WTC11 (cell line): Measurements from ENCODE around the gene HCLS1. TPM values are rescaled to one million over a fixed set of nuclear protein-coding genes. Genes with fewer than 3 reads are reported as not detected.

ENCODE experiments used
- ATAC-seq: fragments of 200-7000 bp; cut with Tn5 transposase; 2 replicates; pipeline ENCODE4 v1.10.0; 2021; ENCODE audit warnings: mild to moderate bottlenecking, moderate library complexity
- CTCF ChIA-PET: fragments of 300-600 bp; sonication (Branson Sonifier 250); formaldehyde crosslinking; loops from one replicate; lab custom pipeline; 2021; ENCODE audit warnings: antibody characterized with exemption; lab: Charles Lee
- POLR2A ChIA-PET: fragments of 350-600 bp; sonication (Branson Sonifier 250); formaldehyde crosslinking; loops from one replicate; lab custom pipeline; 2021; ENCODE audit warnings: antibody characterized with exemption; lab: Charles Lee
- DNase-seq: peaks from one replicate; pipeline ENCODE4 v3.0.0; 2021; ENCODE audit warnings: low spot score
- H3K27ac Mint-ChIP-seq: 2 replicates; pipeline ENCODE4 v1.8.0; 2021; ENCODE audit warnings: mixed read lengths
- H3K27me3 Mint-ChIP-seq: 2 replicates; pipeline ENCODE4 v1.8.0; 2021; ENCODE audit warnings: low read depth, mild to moderate bottlenecking, moderate library complexity, mixed read lengths
- H3K36me3 Mint-ChIP-seq: 2 replicates; pipeline ENCODE4 v1.8.0; 2021; ENCODE audit warnings: mixed read lengths
- H3K4me1 Mint-ChIP-seq: 2 replicates; pipeline ENCODE4 v1.8.0; 2022; ENCODE audit warnings: mixed read lengths
- H3K4me3 Mint-ChIP-seq: 2 replicates; pipeline ENCODE4 v1.8.0; 2021; ENCODE audit warnings: mild to moderate bottlenecking, moderate library complexity, mixed read lengths
- H3K9me3 Mint-ChIP-seq: 2 replicates; pipeline ENCODE4 v1.8.0; 2021; ENCODE audit warnings: mixed read lengths
- ESRRA ChIP-seq: sonication (generic); formaldehyde crosslinking; IDR thresholded peaks from 2 replicates; pipeline ENCODE4 v1.8.1; 2022; ENCODE audit warnings: mild to moderate bottlenecking, missing genetic modification reagents, borderline replicate concordance
- FOXP1 ChIP-seq: sonication (generic); formaldehyde crosslinking; IDR thresholded peaks from 2 replicates; pipeline ENCODE4 v1.8.0; 2022; ENCODE audit warnings: missing genetic modification reagents, mild to moderate bottlenecking, moderate library complexity, borderline replicate concordance
- GRHL2 ChIP-seq: fragments of 250-450 bp; sonication (Bioruptor Pico); IDR thresholded peaks from 2 replicates; pipeline ENCODE4 v1.8.0; 2022; ENCODE audit warnings: mild to moderate bottlenecking, moderate library complexity; ENCODE audit not compliant: insufficient replicate concordance, severe bottlenecking
- HMGA2 ChIP-seq: fragments of 250-450 bp; sonication (Bioruptor Pico); IDR thresholded peaks from 2 replicates; pipeline ENCODE4 v1.4.0; 2021; ENCODE audit warnings: mild to moderate bottlenecking, moderate library complexity
- JAZF1 ChIP-seq: fragments of 250-450 bp; sonication (Bioruptor Pico); IDR thresholded peaks from 2 replicates; pipeline ENCODE4 v1.9.0; 2021; ENCODE audit warnings: moderate library complexity, mild to moderate bottlenecking, inconsistent platforms
- NFATC4 ChIP-seq: fragments of 250-450 bp; sonication (Bioruptor Pico); IDR thresholded peaks from 2 replicates; pipeline ENCODE4 v1.9.0; 2021; ENCODE audit warnings: mild to moderate bottlenecking
- NFYB ChIP-seq: sonication (generic); formaldehyde crosslinking; conservative IDR thresholded peaks from 2 replicates; pipeline ENCODE4 v1.8.0; 2022; ENCODE audit warnings: low read depth, missing genetic modification reagents
- SP1 ChIP-seq: sonication (generic); formaldehyde crosslinking; conservative IDR thresholded peaks from 2 replicates; pipeline ENCODE4 v1.8.1; 2022; ENCODE audit warnings: missing genetic modification reagents
- TEAD1 ChIP-seq: sonication (generic); formaldehyde crosslinking; IDR thresholded peaks from 2 replicates; pipeline ENCODE4 v1.8.0; 2022; ENCODE audit warnings: mild to moderate bottlenecking, missing genetic modification reagents
- ZBTB21 ChIP-seq: sonication (generic); formaldehyde crosslinking; IDR thresholded peaks from 2 replicates; pipeline ENCODE4 v1.8.1; 2023; ENCODE audit warnings: mild to moderate bottlenecking, missing genetic modification reagents, borderline replicate concordance
- ZNF121 ChIP-seq: sonication (generic); formaldehyde crosslinking; IDR thresholded peaks from 2 replicates; pipeline ENCODE4 v1.8.0; 2023; ENCODE audit warnings: missing genetic modification reagents
- total RNA-seq: library from RNA; stranded (reverse); gene quantifications from 3 replicates; pipeline ENCODE4 v1.2.3, GENCODE V29; 2021
- TF ChIP-seq, protein P1 (sequence below): fragments of 250-450 bp; sonication (Bioruptor Pico); conservative IDR thresholded peaks from 2 replicates; pipeline ENCODE4 v1.9.0; 2021; ENCODE audit warnings: mild to moderate bottlenecking
- TF ChIP-seq, protein P2 (sequence below): sonication (generic); formaldehyde crosslinking; IDR thresholded peaks from 2 replicates; pipeline ENCODE4 v1.8.1; 2023; ENCODE audit warnings: mild to moderate bottlenecking, missing genetic modification reagents, moderate library complexity
- TF ChIP-seq, protein P3 (sequence below): sonication (generic); formaldehyde crosslinking; conservative IDR thresholded peaks from 2 replicates; pipeline ENCODE4 v1.8.1; 2022; ENCODE audit warnings: mild to moderate bottlenecking, missing genetic modification reagents
- TF ChIP-seq, protein P4 (sequence below): sonication (generic); formaldehyde crosslinking; IDR thresholded peaks from 2 replicates; pipeline ENCODE4 v1.8.1; 2023; ENCODE audit warnings: mild to moderate bottlenecking, moderate library complexity, missing genetic modification reagents
- TF ChIP-seq, protein P5 (sequence below): sonication (generic); formaldehyde crosslinking; IDR thresholded peaks from 2 replicates; pipeline ENCODE4 v1.8.1; 2023; ENCODE audit warnings: mild to moderate bottlenecking, missing genetic modification reagents, borderline replicate concordance
- TF ChIP-seq, protein P6 (sequence below): sonication (generic); formaldehyde crosslinking; IDR thresholded peaks from 2 replicates; pipeline ENCODE4 v1.8.0; 2022; ENCODE audit warnings: missing genetic modification reagents
- TF ChIP-seq, protein P7 (sequence below): fragments of 200-600 bp; IDR thresholded peaks from 2 replicates; pipeline ENCODE4 v1.8.0; 2022; ENCODE audit warnings: antibody characterized with exemption

HCLS1 gene
- total RNA-seq, 1 experiment from 2014 or later, result 2.6 TPM

DNA sequence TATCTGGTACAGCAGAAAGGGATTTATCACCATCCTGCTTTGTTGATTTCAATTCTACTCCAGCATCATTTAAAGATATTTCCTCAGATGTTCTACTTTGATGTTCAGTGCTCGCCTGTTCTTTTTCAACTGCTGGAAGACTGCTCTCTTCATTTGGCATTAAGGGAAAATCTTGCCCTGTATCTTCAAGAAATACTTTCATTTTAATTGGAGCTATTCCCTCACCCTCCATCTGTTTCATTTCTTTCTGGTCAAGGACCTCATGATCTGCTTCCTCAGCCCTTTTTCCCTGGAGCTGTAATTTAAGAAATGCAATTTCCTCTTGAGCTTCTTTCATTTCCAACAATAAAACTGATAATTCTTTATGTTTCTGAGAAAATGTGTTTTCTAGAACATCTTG lies 37.8 kb upstream of the HCLS1 start (continued):
- TF ChIP-seq, protein P1, sequence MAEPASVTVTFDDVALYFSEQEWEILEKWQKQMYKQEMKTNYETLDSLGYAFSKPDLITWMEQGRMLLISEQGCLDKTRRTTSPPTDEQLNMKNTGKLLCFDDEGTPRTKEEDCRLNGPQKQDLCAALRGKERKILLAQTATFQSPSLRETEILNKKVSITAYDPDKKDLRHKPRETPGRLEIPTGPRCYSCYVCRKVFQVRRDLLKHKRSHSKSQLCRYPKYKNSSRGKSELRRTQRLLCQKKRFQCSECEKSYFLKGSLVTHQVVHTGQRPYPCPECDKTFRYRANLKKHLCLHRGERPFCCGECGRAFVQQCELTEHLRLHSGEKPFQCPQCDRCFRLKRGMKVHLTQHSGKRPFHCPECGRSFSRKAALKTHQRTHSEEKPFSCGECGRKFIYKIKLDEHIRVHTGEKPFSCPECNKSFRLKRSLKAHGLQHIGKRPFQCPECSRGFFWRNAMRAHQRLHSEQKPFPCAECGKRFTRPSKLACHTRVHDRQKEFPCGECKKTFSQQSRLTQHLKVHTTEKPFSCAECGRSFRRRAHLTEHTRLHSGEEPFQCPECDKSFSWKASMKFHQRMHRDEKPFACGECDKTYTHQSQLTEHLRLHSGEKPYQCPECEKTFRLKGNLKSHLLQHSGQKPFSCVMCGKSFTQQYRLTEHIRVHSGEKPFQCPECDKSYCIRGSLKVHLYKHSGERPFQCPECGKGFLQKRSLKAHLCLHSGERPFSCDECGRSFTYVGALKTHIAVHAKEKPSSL (CRISPR knock-in tag), result no peak
- no peak for TF ChIP-seq JAZF1 (CRISPR knock-in tag)
- no peak for TF ChIP-seq ZNF121 (CRISPR knock-in tag)
- TF ChIP-seq SP1 (CRISPR knock-in tag), result no peak
- TF ChIP-seq, protein P2, sequence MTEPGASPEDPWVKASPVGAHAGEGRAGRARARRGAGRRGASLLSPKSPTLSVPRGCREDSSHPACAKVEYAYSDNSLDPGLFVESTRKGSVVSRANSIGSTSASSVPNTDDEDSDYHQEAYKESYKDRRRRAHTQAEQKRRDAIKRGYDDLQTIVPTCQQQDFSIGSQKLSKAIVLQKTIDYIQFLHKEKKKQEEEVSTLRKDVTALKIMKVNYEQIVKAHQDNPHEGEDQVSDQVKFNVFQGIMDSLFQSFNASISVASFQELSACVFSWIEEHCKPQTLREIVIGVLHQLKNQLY (CRISPR knock-in tag), result no peak
- TF ChIP-seq, protein P3, sequence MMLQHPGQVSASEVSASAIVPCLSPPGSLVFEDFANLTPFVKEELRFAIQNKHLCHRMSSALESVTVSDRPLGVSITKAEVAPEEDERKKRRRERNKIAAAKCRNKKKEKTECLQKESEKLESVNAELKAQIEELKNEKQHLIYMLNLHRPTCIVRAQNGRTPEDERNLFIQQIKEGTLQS, result no peak
- TF ChIP-seq NFATC4 (CRISPR knock-in tag), result no peak
- no peak for TF ChIP-seq NFYB (CRISPR knock-in tag)
- no peak for TF ChIP-seq GRHL2 (CRISPR knock-in tag)
- TF ChIP-seq ESRRA (CRISPR knock-in tag), result no peak
- TF ChIP-seq, protein P4, sequence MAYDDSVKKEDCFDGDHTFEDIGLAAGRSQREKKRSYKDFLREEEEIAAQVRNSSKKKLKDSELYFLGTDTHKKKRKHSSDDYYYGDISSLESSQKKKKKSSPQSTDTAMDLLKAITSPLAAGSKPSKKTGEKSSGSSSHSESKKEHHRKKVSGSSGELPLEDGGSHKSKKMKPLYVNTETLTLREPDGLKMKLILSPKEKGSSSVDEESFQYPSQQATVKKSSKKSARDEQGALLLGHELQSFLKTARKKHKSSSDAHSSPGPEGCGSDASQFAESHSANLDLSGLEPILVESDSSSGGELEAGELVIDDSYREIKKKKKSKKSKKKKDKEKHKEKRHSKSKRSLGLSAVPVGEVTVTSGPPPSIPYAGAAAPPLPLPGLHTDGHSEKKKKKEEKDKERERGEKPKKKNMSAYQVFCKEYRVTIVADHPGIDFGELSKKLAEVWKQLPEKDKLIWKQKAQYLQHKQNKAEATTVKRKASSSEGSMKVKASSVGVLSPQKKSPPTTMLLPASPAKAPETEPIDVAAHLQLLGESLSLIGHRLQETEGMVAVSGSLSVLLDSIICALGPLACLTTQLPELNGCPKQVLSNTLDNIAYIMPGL (CRISPR knock-in tag), result no peak
- TF ChIP-seq, all 79 proteins: peak for 0

DNA sequence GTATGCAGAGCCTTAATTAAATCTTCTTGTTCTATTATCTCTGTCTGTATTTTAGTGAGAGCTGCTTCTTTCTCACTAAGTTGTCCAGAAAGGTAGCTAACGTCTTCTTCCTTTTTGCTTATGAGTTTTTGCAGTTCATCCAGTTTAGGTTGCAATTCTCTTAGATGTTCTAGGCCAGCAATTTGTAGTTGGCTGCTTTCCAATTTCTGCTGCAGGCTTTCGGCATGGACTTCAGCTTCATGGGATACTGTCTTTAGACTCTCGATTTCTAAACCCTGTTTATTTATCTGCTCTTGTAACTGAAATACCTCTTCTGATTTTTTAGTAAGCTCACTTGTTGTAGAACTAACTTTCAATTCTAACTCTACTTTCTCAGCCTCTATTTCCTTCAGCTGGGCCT lies 35.5 kb upstream of the HCLS1 start:
- POLR2A ChIA-PET, result interaction anchor here (0.6 kb wide), 1 partner anchor 10 kb away, joined by 3 read pairs; no protein-coding TSS in a partner anchor
- H3K9me3 Mint-ChIP-seq, result no peaks in the 10 kb centered on the region
- ATAC-seq, result no peak
- TF ChIP-seq, protein P5, sequence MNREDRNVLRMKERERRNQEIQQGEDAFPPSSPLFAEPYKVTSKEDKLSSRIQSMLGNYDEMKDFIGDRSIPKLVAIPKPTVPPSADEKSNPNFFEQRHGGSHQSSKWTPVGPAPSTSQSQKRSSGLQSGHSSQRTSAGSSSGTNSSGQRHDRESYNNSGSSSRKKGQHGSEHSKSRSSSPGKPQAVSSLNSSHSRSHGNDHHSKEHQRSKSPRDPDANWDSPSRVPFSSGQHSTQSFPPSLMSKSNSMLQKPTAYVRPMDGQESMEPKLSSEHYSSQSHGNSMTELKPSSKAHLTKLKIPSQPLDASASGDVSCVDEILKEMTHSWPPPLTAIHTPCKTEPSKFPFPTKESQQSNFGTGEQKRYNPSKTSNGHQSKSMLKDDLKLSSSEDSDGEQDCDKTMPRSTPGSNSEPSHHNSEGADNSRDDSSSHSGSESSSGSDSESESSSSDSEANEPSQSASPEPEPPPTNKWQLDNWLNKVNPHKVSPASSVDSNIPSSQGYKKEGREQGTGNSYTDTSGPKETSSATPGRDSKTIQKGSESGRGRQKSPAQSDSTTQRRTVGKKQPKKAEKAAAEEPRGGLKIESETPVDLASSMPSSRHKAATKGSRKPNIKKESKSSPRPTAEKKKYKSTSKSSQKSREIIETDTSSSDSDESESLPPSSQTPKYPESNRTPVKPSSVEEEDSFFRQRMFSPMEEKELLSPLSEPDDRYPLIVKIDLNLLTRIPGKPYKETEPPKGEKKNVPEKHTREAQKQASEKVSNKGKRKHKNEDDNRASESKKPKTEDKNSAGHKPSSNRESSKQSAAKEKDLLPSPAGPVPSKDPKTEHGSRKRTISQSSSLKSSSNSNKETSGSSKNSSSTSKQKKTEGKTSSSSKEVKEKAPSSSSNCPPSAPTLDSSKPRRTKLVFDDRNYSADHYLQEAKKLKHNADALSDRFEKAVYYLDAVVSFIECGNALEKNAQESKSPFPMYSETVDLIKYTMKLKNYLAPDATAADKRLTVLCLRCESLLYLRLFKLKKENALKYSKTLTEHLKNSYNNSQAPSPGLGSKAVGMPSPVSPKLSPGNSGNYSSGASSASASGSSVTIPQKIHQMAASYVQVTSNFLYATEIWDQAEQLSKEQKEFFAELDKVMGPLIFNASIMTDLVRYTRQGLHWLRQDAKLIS (CRISPR knock-in tag), result no peak
- TF ChIP-seq FOXP1 (CRISPR knock-in tag), result no peak
- TF ChIP-seq, protein P6, sequence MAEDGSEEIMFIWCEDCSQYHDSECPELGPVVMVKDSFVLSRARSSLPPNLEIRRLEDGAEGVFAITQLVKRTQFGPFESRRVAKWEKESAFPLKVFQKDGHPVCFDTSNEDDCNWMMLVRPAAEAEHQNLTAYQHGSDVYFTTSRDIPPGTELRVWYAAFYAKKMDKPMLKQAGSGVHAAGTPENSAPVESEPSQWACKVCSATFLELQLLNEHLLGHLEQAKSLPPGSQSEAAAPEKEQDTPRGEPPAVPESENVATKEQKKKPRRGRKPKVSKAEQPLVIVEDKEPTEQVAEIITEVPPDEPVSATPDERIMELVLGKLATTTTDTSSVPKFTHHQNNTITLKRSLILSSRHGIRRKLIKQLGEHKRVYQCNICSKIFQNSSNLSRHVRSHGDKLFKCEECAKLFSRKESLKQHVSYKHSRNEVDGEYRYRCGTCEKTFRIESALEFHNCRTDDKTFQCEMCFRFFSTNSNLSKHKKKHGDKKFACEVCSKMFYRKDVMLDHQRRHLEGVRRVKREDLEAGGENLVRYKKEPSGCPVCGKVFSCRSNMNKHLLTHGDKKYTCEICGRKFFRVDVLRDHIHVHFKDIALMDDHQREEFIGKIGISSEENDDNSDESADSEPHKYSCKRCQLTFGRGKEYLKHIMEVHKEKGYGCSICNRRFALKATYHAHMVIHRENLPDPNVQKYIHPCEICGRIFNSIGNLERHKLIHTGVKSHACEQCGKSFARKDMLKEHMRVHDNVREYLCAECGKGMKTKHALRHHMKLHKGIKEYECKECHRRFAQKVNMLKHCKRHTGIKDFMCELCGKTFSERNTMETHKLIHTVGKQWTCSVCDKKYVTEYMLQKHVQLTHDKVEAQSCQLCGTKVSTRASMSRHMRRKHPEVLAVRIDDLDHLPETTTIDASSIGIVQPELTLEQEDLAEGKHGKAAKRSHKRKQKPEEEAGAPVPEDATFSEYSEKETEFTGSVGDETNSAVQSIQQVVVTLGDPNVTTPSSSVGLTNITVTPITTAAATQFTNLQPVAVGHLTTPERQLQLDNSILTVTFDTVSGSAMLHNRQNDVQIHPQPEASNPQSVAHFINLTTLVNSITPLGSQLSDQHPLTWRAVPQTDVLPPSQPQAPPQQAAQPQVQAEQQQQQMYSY, result no peak
- TF ChIP-seq SP1 (CRISPR knock-in tag), result no peak
- TF ChIP-seq, protein P7, sequence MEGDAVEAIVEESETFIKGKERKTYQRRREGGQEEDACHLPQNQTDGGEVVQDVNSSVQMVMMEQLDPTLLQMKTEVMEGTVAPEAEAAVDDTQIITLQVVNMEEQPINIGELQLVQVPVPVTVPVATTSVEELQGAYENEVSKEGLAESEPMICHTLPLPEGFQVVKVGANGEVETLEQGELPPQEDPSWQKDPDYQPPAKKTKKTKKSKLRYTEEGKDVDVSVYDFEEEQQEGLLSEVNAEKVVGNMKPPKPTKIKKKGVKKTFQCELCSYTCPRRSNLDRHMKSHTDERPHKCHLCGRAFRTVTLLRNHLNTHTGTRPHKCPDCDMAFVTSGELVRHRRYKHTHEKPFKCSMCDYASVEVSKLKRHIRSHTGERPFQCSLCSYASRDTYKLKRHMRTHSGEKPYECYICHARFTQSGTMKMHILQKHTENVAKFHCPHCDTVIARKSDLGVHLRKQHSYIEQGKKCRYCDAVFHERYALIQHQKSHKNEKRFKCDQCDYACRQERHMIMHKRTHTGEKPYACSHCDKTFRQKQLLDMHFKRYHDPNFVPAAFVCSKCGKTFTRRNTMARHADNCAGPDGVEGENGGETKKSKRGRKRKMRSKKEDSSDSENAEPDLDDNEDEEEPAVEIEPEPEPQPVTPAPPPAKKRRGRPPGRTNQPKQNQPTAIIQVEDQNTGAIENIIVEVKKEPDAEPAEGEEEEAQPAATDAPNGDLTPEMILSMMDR, result no peak
- no peak for TF ChIP-seq HMGA2
- no peak for TF ChIP-seq ZNF121 (CRISPR knock-in tag)
- no peak for TF ChIP-seq TEAD1 (CRISPR knock-in tag)
- TF ChIP-seq ZBTB21 (CRISPR knock-in tag), result no peak
- TF ChIP-seq, all 79 proteins: peak for 0
- DNase-seq, result no peak
- peaks cover 30% of the 10 kb centered on the region for H3K36me3 Mint-ChIP-seq
- no peak overlapping the region for H3K27ac Mint-ChIP-seq
- H3K4me1 Mint-ChIP-seq, result no peaks in the 10 kb centered on the region
- no peak overlapping the region for H3K4me3 Mint-ChIP-seq
- H3K27me3 Mint-ChIP-seq, result no peaks in the 10 kb centered on the region
- CTCF ChIA-PET, result interaction anchor here (1.3 kb wide), 1 partner anchor 619 kb away, joined by 4 read pairs; no protein-coding TSS in a partner anchor
